Measurements from ENCODE around the gene PEX14.

Gene PEX14

GRCh38 chr1:10457875-10458274 lies 16.9 kb upstream of the PEX14 start:
- no peaks in the 10 kb centered on the region for H3K4me1 ChIP-seq
- no peaks in the 10 kb centered on the region for H3K27me3 ChIP-seq
- H3K9me3 ChIP-seq, result no peaks in the 10 kb centered on the region
- DNase-seq, result no peak
- H3K36me3 ChIP-seq, result 0 out of 2 replicates have a peak, but pooled peaks cover 2% of the 10 kb centered on the region
- H3K4me3 ChIP-seq (ENCODE audit: low read depth, low read length), result no peak overlapping the region
- no peak for TF ChIP-seq CTCF (IDR thresholded peaks at IDR 0.05; ENCODE audit: low read depth, low read length)

- Histone ChIP-seq H3K36me3 (peaks cover 5% of the 10 kb centered on the region; the same call in 1 of the 2 replicates), H3K4me1 (no peaks in the 10 kb centered on the region), H3K27me3 (no peaks in the 10 kb centered on the region), H3K9me3 (no peaks in the 10 kb centered on the region), H3K4me3 (ENCODE audit: low read depth, low read length) (no peak overlapping the region)
- no peak for DNase-seq
- TF ChIP-seq CTCF (IDR thresholded peaks at IDR 0.05; ENCODE audit: low read depth, low read length), result no peak
Observed at GRCh38 chr1:10459184-10459583, 15.6 kb upstream of the PEX14 start.

- H3K36me3 ChIP-seq, result peaks cover 12% of the 10 kb centered on the region
- no peaks in the 10 kb centered on the region for H3K9me3 ChIP-seq
- H3K4me3 ChIP-seq (ENCODE audit: low read depth, low read length), result no peak overlapping the region
- no peak for TF ChIP-seq CTCF (IDR thresholded peaks at IDR 0.05; ENCODE audit: low read depth, low read length)
- H3K27me3 ChIP-seq, result no peaks in the 10 kb centered on the region
- no peak for DNase-seq
- no peaks in the 10 kb centered on the region for H3K4me1 ChIP-seq
Observed at GRCh38 chr1:10467078-10467477, 7.7 kb upstream of the PEX14 start.

GRCh38 chr1:10470043-10470442 lies 4.7 kb upstream of the PEX14 start:
- no peak overlapping the region for H3K4me3 ChIP-seq (ENCODE audit: low read depth, low read length)
- no peaks in the 10 kb centered on the region for H3K4me1 ChIP-seq
- 0 out of 2 replicates have a peak, but pooled peaks cover 4% of the 10 kb centered on the region for H3K36me3 ChIP-seq
- no peaks in the 10 kb centered on the region for H3K9me3 ChIP-seq
- no peak for TF ChIP-seq CTCF (IDR thresholded peaks at IDR 0.05; ENCODE audit: low read depth, low read length)
- no peak for DNase-seq
- H3K27me3 ChIP-seq, result no peaks in the 10 kb centered on the region

- DNase-seq, result no peak
- Histone ChIP-seq H3K27me3 (no peaks in the 10 kb centered on the region), H3K4me3 (ENCODE audit: low read depth, low read length) (peak overlapping the region; percentile 73), H3K36me3 (0 out of 2 replicates have a peak, but pooled peaks cover 4% of the 10 kb centered on the region), H3K9me3 (no peaks in the 10 kb centered on the region), H3K4me1 (no peaks in the 10 kb centered on the region)
- TF ChIP-seq CTCF (IDR thresholded peaks at IDR 0.05; ENCODE audit: low read depth, low read length), result no peak
Observed at GRCh38 chr1:10471411-10472219, 3.1 kb upstream of the PEX14 start.
